Stimulated activated CD4-positive, alpha-beta T cell treated with anti-CD3 and anti-CD28 coated beads, TNF-alpha, amount 100 ng/mL, for 24 hours (primary cell): ENCODE data around the gene PSG1.
A peak's percentile ranks its signal among the peaks of the same experiment; 100 is the strongest.
"Not testable (repeated sequence)": the region's sequence is repeated elsewhere in the genome, so short reads cannot be mapped to it uniquely, and the experiment has no call there.

ENCODE experiments used
- DNase-seq, 3 experiments: peaks; one replicate each; pipeline ENCODE4 v3.0.0-alpha.2; 2020; ENCODE audit warnings: low read depth in 3 of 3

Gene PSG1

GRCh38 chr19:42879613-42880012, at the start of gene PSG1:
PSG1 (minus strand) TSS chr19:42879713; CDS start chr19:42879581, 132 bp downstream.
- DNase-seq: no peak

- no peak for DNase-seq
These were observed 49.4 kb upstream of the PSG1 start for GRCh38 chr19:42928896-42929295.

GRCh38 chr19:42926781-42927180, 47.3 kb upstream of the PSG1 start:
- DNase-seq: no peak

GRCh38 chr19:42923106-42923505, 43.6 kb upstream of the PSG1 start:
- DNase-seq: peak in 1 of 3 experiments; percentile 29

- DNase-seq: not testable (repeated sequence)
These were observed 41.5 kb upstream of the PSG1 start for GRCh38 chr19:42920971-42921370.

GRCh38 chr19:42919757-42920079, 40.2 kb upstream of the PSG1 start:
- DNase-seq: no peak

- DNase-seq: not testable (repeated sequence)
These were observed 39.7 kb upstream of the PSG1 start for GRCh38 chr19:42919070-42919756.

- not testable (repeated sequence) for DNase-seq
These were observed 39.0 kb upstream of the PSG1 start for GRCh38 chr19:42918377-42919069.

GRCh38 chr19:42917634-42918033, 38.1 kb upstream of the PSG1 start, which contains the start of gene PSG6:
PSG6 (minus strand) TSS chr19:42917894; CDS start chr19:42917792, 102 bp downstream.
- DNase-seq: not testable (repeated sequence)

- not testable (repeated sequence) for DNase-seq
These were observed 37.4 kb upstream of the PSG1 start for GRCh38 chr19:42916931-42917330.

- not testable (repeated sequence) for DNase-seq
These were observed 34.0 kb upstream of the PSG1 start for GRCh38 chr19:42913516-42913915.

GRCh38 chr19:42912941-42913340, 33.4 kb upstream of the PSG1 start:
- not testable (repeated sequence) for DNase-seq

GRCh38 chr19:42911731-42912130, 32.2 kb upstream of the PSG1 start:
- not testable (repeated sequence) for DNase-seq

- DNase-seq: not testable (repeated sequence)
These were observed 26.6 kb upstream of the PSG1 start for GRCh38 chr19:42906162-42906561.

- not testable (repeated sequence) for DNase-seq
These were observed 21.0 kb upstream of the PSG1 start for GRCh38 chr19:42900561-42900960.

GRCh38 chr19:42899674-42900073, 20.2 kb upstream of the PSG1 start:
- DNase-seq: not testable (repeated sequence)

- DNase-seq: not testable (repeated sequence)
These were observed 19.6 kb upstream of the PSG1 start for GRCh38 chr19:42899110-42899509.

GRCh38 chr19:42898656-42899055, 19.1 kb upstream of the PSG1 start:
- DNase-seq: not testable (repeated sequence)

GRCh38 chr19:42897729-42898128, 18.2 kb upstream of the PSG1 start:
- DNase-seq: not testable (repeated sequence)

GRCh38 chr19:42890446-42890845, 10.9 kb upstream of the PSG1 start:
- DNase-seq: not testable (repeated sequence)

- not testable (repeated sequence) for DNase-seq
These were observed 8.4 kb upstream of the PSG1 start for GRCh38 chr19:42887876-42888445.

GRCh38 chr19:42882730-42883129, 3.2 kb upstream of the PSG1 start:
- not testable (repeated sequence) for DNase-seq

GRCh38 chr19:42882010-42882409, 2.5 kb upstream of the PSG1 start:
- DNase-seq: not testable (repeated sequence)
